ENCODE results near the gene UBA1. TPM values are rescaled to one million over a fixed set of nuclear protein-coding genes. Genes with fewer than 3 reads are reported as not detected.

The UBA1 gene
- total RNA-seq, 1 experiment from 2014 or later = 234 TPM

DNA sequence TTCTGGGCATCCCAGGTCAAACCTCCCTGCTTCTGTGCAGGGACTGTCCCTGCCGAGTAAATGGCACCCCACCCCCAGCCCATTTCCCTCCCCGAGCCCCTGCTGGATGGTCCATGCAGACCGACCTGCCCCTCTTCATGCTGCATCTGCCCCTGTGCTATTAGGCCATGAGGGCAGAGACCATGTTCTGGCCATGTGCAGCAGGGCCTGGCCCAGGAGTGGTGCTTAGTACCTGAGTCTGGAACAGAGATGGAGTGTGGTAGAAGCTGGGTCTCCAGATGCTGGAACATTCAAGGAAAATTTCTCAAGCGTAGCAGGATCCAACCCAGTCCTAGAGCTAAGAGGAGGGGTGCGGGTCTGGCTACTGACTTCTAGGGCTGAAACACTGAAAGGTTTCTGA is 15.3 kb upstream of the UBA1 start:
- DNase-seq = no peak
- Mint-ChIP-seq H3K36me3 (ENCODE audit: insufficient read depth, unreplicated experiment) (peaks cover 45% of the 10 kb centered on the region), H3K27me3 (ENCODE audit: unreplicated experiment) (no peaks in the 10 kb centered on the region), H3K9me3 (ENCODE audit: low read depth, unreplicated experiment) (no peaks in the 10 kb centered on the region), H3K27ac (ENCODE audit: unreplicated experiment) (no peak overlapping the region), H3K4me3 (ENCODE audit: low read depth, unreplicated experiment) (no peak overlapping the region), H3K4me1 (ENCODE audit: low read depth, unreplicated experiment) (no peaks in the 10 kb centered on the region)
- BruUV-seq (replicated peaks) = no TSS peak
- TF ChIP-seq, protein P1, sequence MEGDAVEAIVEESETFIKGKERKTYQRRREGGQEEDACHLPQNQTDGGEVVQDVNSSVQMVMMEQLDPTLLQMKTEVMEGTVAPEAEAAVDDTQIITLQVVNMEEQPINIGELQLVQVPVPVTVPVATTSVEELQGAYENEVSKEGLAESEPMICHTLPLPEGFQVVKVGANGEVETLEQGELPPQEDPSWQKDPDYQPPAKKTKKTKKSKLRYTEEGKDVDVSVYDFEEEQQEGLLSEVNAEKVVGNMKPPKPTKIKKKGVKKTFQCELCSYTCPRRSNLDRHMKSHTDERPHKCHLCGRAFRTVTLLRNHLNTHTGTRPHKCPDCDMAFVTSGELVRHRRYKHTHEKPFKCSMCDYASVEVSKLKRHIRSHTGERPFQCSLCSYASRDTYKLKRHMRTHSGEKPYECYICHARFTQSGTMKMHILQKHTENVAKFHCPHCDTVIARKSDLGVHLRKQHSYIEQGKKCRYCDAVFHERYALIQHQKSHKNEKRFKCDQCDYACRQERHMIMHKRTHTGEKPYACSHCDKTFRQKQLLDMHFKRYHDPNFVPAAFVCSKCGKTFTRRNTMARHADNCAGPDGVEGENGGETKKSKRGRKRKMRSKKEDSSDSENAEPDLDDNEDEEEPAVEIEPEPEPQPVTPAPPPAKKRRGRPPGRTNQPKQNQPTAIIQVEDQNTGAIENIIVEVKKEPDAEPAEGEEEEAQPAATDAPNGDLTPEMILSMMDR (IDR thresholded peaks at IDR 0.05; ENCODE audit: unreplicated experiment) = no peak
- CTCF ChIA-PET = no interaction called here
- intact Hi-C loops (cut with micrococcal nuclease; ENCODE audit: unreplicated experiment) = no loop called here

DNA sequence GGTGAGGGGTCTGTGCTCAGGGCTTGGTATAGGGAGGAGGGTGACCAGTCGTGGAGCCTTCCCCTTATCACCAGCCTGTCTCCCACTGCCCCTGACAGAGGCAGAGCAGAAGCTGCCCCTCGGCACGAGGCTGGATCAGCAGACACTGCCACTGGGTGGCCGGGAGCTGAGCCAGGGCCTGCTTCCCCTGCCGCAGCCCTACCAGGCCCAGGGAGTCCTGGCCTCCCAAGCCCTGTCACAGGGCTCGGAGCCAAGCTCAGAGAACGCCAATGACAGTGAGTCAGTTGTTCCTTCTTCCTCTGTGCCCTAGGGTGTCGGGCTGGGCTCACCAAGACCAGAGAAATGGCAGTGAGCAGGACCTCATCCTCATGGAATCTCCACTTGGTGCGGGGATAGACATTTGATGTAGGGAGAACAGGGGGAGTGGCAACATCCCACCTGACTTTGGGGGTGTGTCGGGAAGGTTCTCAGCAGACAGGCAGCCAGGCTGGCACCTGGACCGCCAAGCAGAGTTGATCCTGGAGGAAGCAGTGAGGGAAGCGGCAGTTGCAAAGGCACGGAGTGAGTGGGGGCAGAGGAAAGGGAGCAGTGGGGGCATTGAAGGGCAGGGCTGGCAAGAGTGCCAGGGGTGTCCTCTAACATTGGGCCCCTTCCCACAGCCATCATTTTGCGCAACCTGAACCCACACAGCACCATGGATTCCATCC is 14.3 kb upstream of the UBA1 start:
- Mint-ChIP-seq H3K9me3 (ENCODE audit: low read depth, unreplicated experiment) (no peaks in the 10 kb centered on the region), H3K4me1 (ENCODE audit: low read depth, unreplicated experiment) (no peaks in the 10 kb centered on the region), H3K36me3 (ENCODE audit: insufficient read depth, unreplicated experiment) (peaks cover 46% of the 10 kb centered on the region), H3K27me3 (ENCODE audit: unreplicated experiment) (no peaks in the 10 kb centered on the region), H3K4me3 (ENCODE audit: low read depth, unreplicated experiment) (no peak overlapping the region), H3K27ac (ENCODE audit: unreplicated experiment) (no peak overlapping the region)
- no peak for DNase-seq
- intact Hi-C loops (cut with micrococcal nuclease; ENCODE audit: unreplicated experiment) = no loop called here
- no TSS peak for BruUV-seq (replicated peaks)
- CTCF ChIA-PET = no interaction called here
- TF ChIP-seq, protein P1 (IDR thresholded peaks at IDR 0.05; ENCODE audit: unreplicated experiment) = no peak

DNA sequence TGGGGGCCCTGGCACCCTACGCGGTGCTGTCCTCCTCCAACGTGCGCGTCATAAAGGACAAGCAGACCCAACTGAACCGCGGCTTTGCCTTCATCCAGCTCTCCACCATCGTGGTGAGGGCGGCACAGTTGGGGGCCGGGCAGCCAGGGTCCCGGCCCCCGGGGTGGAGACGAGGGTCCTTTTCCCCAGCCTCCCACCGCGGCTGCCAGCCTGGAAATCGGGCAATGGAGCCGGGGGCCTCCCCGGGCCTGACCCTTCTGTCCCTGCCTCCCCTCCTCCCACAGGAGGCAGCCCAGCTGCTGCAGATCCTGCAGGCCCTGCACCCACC is 13.7 kb upstream of the UBA1 start:
- Mint-ChIP-seq H3K36me3 (ENCODE audit: insufficient read depth, unreplicated experiment) (peaks cover 51% of the 10 kb centered on the region), H3K4me3 (ENCODE audit: low read depth, unreplicated experiment) (no peak overlapping the region), H3K27me3 (ENCODE audit: unreplicated experiment) (no peaks in the 10 kb centered on the region), H3K9me3 (ENCODE audit: low read depth, unreplicated experiment) (no peaks in the 10 kb centered on the region), H3K27ac (ENCODE audit: unreplicated experiment) (no peak overlapping the region), H3K4me1 (ENCODE audit: low read depth, unreplicated experiment) (no peaks in the 10 kb centered on the region)
- BruUV-seq (replicated peaks) = no TSS peak
- DNase-seq = no peak
- TF ChIP-seq, protein P1 (IDR thresholded peaks at IDR 0.05; ENCODE audit: unreplicated experiment) = no peak
- intact Hi-C loops (cut with micrococcal nuclease; ENCODE audit: unreplicated experiment) = no loop called here
- CTCF ChIA-PET = no interaction called here

DNA sequence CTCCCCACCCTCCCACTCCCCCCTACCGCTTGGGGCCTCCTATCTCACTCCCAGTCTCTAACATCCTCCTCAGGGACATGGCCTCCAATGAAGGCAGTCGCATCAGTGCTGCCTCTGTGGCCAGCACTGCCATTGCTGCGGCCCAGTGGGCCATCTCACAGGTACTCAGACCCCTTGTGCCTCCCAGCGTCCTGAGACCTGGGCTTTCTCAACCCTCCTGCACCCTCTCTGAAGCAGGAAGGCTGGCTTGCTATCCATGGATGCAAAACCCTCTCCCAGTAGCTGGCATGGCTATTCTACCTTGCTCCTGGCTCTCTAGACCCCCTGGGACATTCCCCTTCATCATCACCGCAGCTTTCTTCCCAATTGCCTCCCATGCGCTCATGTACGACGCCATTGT is 13.3 kb upstream of the UBA1 start:
- H3K36me3 Mint-ChIP-seq (ENCODE audit: insufficient read depth, unreplicated experiment) = peaks cover 50% of the 10 kb centered on the region
- no peak for DNase-seq
- H3K9me3 Mint-ChIP-seq (ENCODE audit: low read depth, unreplicated experiment) = no peaks in the 10 kb centered on the region
- BruUV-seq (replicated peaks) = no TSS peak
- H3K4me3 Mint-ChIP-seq (ENCODE audit: low read depth, unreplicated experiment) = no peak overlapping the region
- no peaks in the 10 kb centered on the region for H3K27me3 Mint-ChIP-seq (ENCODE audit: unreplicated experiment)
- no peak overlapping the region for H3K27ac Mint-ChIP-seq (ENCODE audit: unreplicated experiment)
- CTCF ChIA-PET = no interaction called here
- TF ChIP-seq, protein P1 (IDR thresholded peaks at IDR 0.05; ENCODE audit: unreplicated experiment) = no peak
- intact Hi-C loops (cut with micrococcal nuclease; ENCODE audit: unreplicated experiment) = no loop called here
- no peaks in the 10 kb centered on the region for H3K4me1 Mint-ChIP-seq (ENCODE audit: low read depth, unreplicated experiment)
